Glutamatergic neuron (in vitro differentiated cells): Measurements from ENCODE around the gene COL19A1. TPM values are rescaled to one million over a fixed set of nuclear protein-coding genes. Genes with fewer than 3 reads are reported as not detected.

Experiments used
- DNase-seq: peaks from one replicate; pipeline ENCODE4 v3.0.0; 2022
- H3K27ac Mint-ChIP-seq: one replicate; pipeline ENCODE4 v1.8.0; 2020; ENCODE audit warnings: mild to moderate bottlenecking, mixed read lengths, inconsistent platforms; ENCODE audit not compliant: unreplicated experiment
- H3K27me3 Mint-ChIP-seq: one replicate; pipeline ENCODE4 v1.8.0; 2020; ENCODE audit warnings: mild to moderate bottlenecking, moderate library complexity, mixed read lengths, inconsistent platforms; ENCODE audit not compliant: unreplicated experiment
- H3K36me3 Mint-ChIP-seq: one replicate; pipeline ENCODE4 v1.8.0; 2020; ENCODE audit warnings: mild to moderate bottlenecking, mixed read lengths, inconsistent platforms; ENCODE audit not compliant: unreplicated experiment
- H3K4me1 Mint-ChIP-seq: one replicate; pipeline ENCODE4 v1.8.0; 2020; ENCODE audit warnings: mild to moderate bottlenecking, low read depth, mixed read lengths, inconsistent platforms; ENCODE audit not compliant: unreplicated experiment
- H3K4me3 Mint-ChIP-seq: one replicate; pipeline ENCODE4 v1.8.0; 2020; ENCODE audit warnings: mild to moderate bottlenecking, mixed read lengths, inconsistent platforms; ENCODE audit not compliant: unreplicated experiment
- H3K9me3 Mint-ChIP-seq: one replicate; pipeline ENCODE4 v1.8.0; 2020; ENCODE audit warnings: mild to moderate bottlenecking, moderate library complexity, mixed read lengths, inconsistent platforms; ENCODE audit not compliant: unreplicated experiment
- CTCF ChIP-seq: fragments of 200-600 bp; sonication (generic); IDR thresholded peaks from one replicate; pipeline ENCODE4 v1.5.0; 2021; ENCODE audit not compliant: partially characterized antibody, unreplicated experiment
- total RNA-seq: library from RNA; stranded (reverse); fragmentation: NEBNext Ultra II Directional; extraction: Animal tissue kit (Norgen Biotek cat#: 25700); gene quantifications from one replicate; pipeline ENCODE4 v1.2.1, GENCODE V29; 2021; ENCODE audit not compliant: unreplicated experiment

COL19A1 gene
- total RNA-seq, 1 donor from 2014 or later: 0.78 TPM

- no peak overlapping the region for H3K27ac Mint-ChIP-seq
- H3K9me3 Mint-ChIP-seq: no peaks in the 10 kb centered on the region
- no peak for TF ChIP-seq CTCF
These were observed 19.4 kb upstream of the COL19A1 start for GRCh38 chr6:69846770-69847491.

GRCh38 chr6:69847492-69847788 lies 18.9 kb upstream of the COL19A1 start:
- Mint-ChIP-seq H3K4me1 (no peaks in the 10 kb centered on the region), H3K27me3 (no peaks in the 10 kb centered on the region), H3K4me3 (no peak overlapping the region), H3K27ac (no peak overlapping the region), H3K36me3 (no peaks in the 10 kb centered on the region), H3K9me3 (no peaks in the 10 kb centered on the region)
- DNase-seq: no peak
- TF ChIP-seq CTCF: no peak

More at GRCh38 chr6:69846770-69847491, 19.4 kb upstream of the COL19A1 start:
- Mint-ChIP-seq H3K27me3 (no peaks in the 10 kb centered on the region), H3K4me3 (no peak overlapping the region), H3K36me3 (no peaks in the 10 kb centered on the region), H3K4me1 (peaks cover 2% of the 10 kb centered on the region)
- no peak for DNase-seq

- no peak for DNase-seq
- TF ChIP-seq CTCF: no peak
- Mint-ChIP-seq H3K27ac (no peak overlapping the region), H3K4me1 (no peaks in the 10 kb centered on the region), H3K9me3 (no peaks in the 10 kb centered on the region), H3K36me3 (no peaks in the 10 kb centered on the region), H3K4me3 (no peak overlapping the region), H3K27me3 (no peaks in the 10 kb centered on the region)
These were observed 17.8 kb upstream of the COL19A1 start for GRCh38 chr6:69848552-69848951.

GRCh38 chr6:69852706-69853105 lies 13.7 kb upstream of the COL19A1 start:
- no peak overlapping the region for H3K4me3 Mint-ChIP-seq
- H3K27ac Mint-ChIP-seq: no peak overlapping the region
- no peak for TF ChIP-seq CTCF
- H3K36me3 Mint-ChIP-seq: no peaks in the 10 kb centered on the region
- H3K9me3 Mint-ChIP-seq: no peaks in the 10 kb centered on the region
- no peaks in the 10 kb centered on the region for H3K27me3 Mint-ChIP-seq
- no peak for DNase-seq
- H3K4me1 Mint-ChIP-seq: peaks cover 3% of the 10 kb centered on the region

- Mint-ChIP-seq H3K36me3 (no peaks in the 10 kb centered on the region), H3K4me1 (peaks cover 8% of the 10 kb centered on the region), H3K27ac (no peak overlapping the region), H3K4me3 (no peak overlapping the region), H3K27me3 (peaks cover 2% of the 10 kb centered on the region), H3K9me3 (no peaks in the 10 kb centered on the region)
- TF ChIP-seq CTCF: no peak
- no peak for DNase-seq
These were observed 4.4 kb upstream of the COL19A1 start for GRCh38 chr6:69861986-69862385.
